CD4-positive, alpha-beta T cell treated with Interleukin-4 for 1 hour (primary cell): Measurements from ENCODE around the gene RELB.
"Not testable (repeated sequence)": the region's sequence is repeated elsewhere in the genome, so short reads cannot be mapped to it uniquely, and the experiment has no call there.

Source experiments
- DNase-seq, 2 donors: peaks; one replicate each; pipeline ENCODE4 v3.0.0-alpha.2; 2020 to 2022

The RELB gene

GRCh38 chr19:44987148-44987675 lies 14.1 kb upstream of the RELB start:
- DNase-seq: no peak

- DNase-seq: no peak
These were observed 13.0 kb upstream of the RELB start for GRCh38 chr19:44988273-44988672.

- peak; percentile 66 to 70 for DNase-seq
These were observed 12.2 kb upstream of the RELB start for GRCh38 chr19:44988896-44989556.

GRCh38 chr19:44990459-44990858 lies 10.8 kb upstream of the RELB start:
- no peak for DNase-seq

- DNase-seq: no peak
These were observed 10.3 kb upstream of the RELB start for GRCh38 chr19:44990966-44991365.

- no peak for DNase-seq
These were observed 8.7 kb upstream of the RELB start for GRCh38 chr19:44992336-44993163.

- DNase-seq: no peak
These were observed 7.7 kb upstream of the RELB start for GRCh38 chr19:44993526-44993925.

- DNase-seq: no peak
These were observed 7.2 kb upstream of the RELB start for GRCh38 chr19:44993926-44994537.

GRCh38 chr19:44998025-44998424 lies 3.2 kb upstream of the RELB start:
- DNase-seq: no peak

GRCh38 chr19:44999131-44999925 lies 1.9 kb upstream of the RELB start:
- not testable (repeated sequence) for DNase-seq

- not testable (repeated sequence) for DNase-seq
These were observed 599 bp upstream of the RELB start for GRCh38 chr19:45000665-45001064.

- DNase-seq: no peak
These were observed 2.2 kb downstream of the RELB start for GRCh38 chr19:45003485-45003884.

GRCh38 chr19:45005787-45006186 lies 4.5 kb downstream of the RELB start:
- no peak for DNase-seq

GRCh38 chr19:45008552-45008951 lies 7.3 kb downstream of the RELB start:
- no peak for DNase-seq

- no peak for DNase-seq
These were observed 8.5 kb downstream of the RELB start for GRCh38 chr19:45009625-45010255.

- no peak for DNase-seq
These were observed 9.0 kb downstream of the RELB start for GRCh38 chr19:45010306-45010705.

GRCh38 chr19:45011959-45012358 lies 10.7 kb downstream of the RELB start:
- DNase-seq: no peak

- DNase-seq: peak; percentile 86 to 91
These were observed 15.4 kb downstream of the RELB start for GRCh38 chr19:45016388-45017314.

GRCh38 chr19:45019187-45019586 lies 17.9 kb downstream of the RELB start:
- no peak for DNase-seq

GRCh38 chr19:45020071-45020470 lies 18.8 kb downstream of the RELB start:
- no peak for DNase-seq

- no peak for DNase-seq
These were observed 20.7 kb downstream of the RELB start for GRCh38 chr19:45021971-45022370.
